ENCODE measurements around the gene ZNF184.

ZNF184 gene

GRCh38 chr6:27478141-27478705 is 5.3 kb upstream of the ZNF184 start:
- H3K4me3 ChIP-seq (ENCODE audit: low read depth, low read length), result peak overlapping the region; percentile 48
- TF ChIP-seq CTCF (IDR thresholded peaks at IDR 0.05; ENCODE audit: borderline replicate concordance, insufficient read depth, low read depth, low read length), result no peak

GRCh38 chr6:27477318-27478013 is 4.6 kb upstream of the ZNF184 start:
- no peak for TF ChIP-seq CTCF (IDR thresholded peaks at IDR 0.05; ENCODE audit: borderline replicate concordance, insufficient read depth, low read depth, low read length)
- no peak overlapping the region for H3K4me3 ChIP-seq (ENCODE audit: low read depth, low read length)

GRCh38 chr6:27476090-27476489 is 3.2 kb upstream of the ZNF184 start:
- TF ChIP-seq CTCF (IDR thresholded peaks at IDR 0.05; ENCODE audit: borderline replicate concordance, insufficient read depth, low read depth, low read length), result no peak
- no peak overlapping the region for H3K4me3 ChIP-seq (ENCODE audit: low read depth, low read length)

- no peak overlapping the region for H3K4me3 ChIP-seq (ENCODE audit: low read depth, low read length)
- no peak for TF ChIP-seq CTCF (IDR thresholded peaks at IDR 0.05; ENCODE audit: borderline replicate concordance, insufficient read depth, low read depth, low read length)
These were observed 1.8 kb upstream of the ZNF184 start for GRCh38 chr6:27474672-27475071.

- H3K4me3 ChIP-seq (ENCODE audit: low read depth, low read length), result no peak overlapping the region
- no peak for TF ChIP-seq CTCF (IDR thresholded peaks at IDR 0.05; ENCODE audit: borderline replicate concordance, insufficient read depth, low read depth, low read length)
These were observed 1.2 kb upstream of the ZNF184 start for GRCh38 chr6:27474172-27474465.

- H3K4me3 ChIP-seq (ENCODE audit: low read depth, low read length), result peak overlapping the region; percentile 47
- no peak for TF ChIP-seq CTCF (IDR thresholded peaks at IDR 0.05; ENCODE audit: borderline replicate concordance, insufficient read depth, low read depth, low read length)
These were observed 706 bp downstream of the ZNF184 start for GRCh38 chr6:27472182-27472616.
